Stimulated activated CD4-positive, alpha-beta T cell treated with anti-CD3 and anti-CD28 coated beads, Interleukin-15, amount 100 ng/mL, for 48 hours (primary cell): ENCODE measurements around the gene TRIM27.
A peak's percentile ranks its signal among the peaks of the same experiment; 100 is the strongest.
"Not testable (repeated sequence)": the region's sequence is repeated elsewhere in the genome, so short reads cannot be mapped to it uniquely, and the experiment has no call there.

Experiments
- DNase-seq, 2 donors: peaks; one replicate each; pipeline ENCODE4 v3.0.0-alpha.2; 2020; ENCODE audit warnings: low read depth in 2 of 2

TRIM27 gene

DNA sequence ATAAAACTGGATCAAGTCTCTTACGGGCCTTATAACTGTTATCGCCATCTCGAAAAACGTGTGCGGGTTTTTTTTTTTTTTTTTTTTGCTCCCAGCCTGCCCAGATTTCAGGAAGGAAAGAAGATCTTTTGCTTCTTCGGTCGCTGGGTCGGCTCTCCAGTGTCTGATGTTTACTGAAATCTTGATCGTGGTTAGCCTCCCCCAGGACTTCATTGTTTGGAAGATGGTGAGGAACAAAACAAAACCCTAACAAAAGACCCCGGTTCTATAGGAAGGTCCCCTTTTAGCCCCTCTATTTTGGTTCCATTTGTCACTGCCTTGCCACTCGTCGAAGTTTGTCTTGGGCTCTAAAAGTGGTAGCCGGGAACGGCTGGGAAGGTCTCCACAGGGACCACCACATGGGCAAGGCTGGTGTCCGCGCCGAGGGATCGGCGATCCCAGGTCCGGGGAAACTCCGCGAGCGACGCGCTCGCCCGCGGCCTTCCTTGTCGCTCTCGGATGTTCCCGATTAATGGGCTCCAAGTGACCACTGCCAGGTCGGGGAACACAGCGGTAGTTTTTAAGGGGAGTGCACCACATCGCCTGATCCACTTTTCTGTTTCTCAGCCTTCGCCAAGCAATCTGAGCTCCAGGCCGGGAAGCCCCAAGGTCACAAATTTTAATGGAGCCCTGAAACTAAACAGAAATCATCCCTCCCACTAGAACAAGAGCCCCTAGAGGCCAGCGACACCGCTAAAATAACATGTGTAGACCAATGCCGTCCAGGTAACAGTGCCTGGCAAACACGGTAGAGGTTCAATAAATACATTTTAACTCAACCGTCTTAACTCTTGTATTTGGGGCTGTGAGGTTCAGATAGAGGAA, 27.0 kb downstream of the TRIM27 start:
- peak; percentile 9 for DNase-seq

DNA sequence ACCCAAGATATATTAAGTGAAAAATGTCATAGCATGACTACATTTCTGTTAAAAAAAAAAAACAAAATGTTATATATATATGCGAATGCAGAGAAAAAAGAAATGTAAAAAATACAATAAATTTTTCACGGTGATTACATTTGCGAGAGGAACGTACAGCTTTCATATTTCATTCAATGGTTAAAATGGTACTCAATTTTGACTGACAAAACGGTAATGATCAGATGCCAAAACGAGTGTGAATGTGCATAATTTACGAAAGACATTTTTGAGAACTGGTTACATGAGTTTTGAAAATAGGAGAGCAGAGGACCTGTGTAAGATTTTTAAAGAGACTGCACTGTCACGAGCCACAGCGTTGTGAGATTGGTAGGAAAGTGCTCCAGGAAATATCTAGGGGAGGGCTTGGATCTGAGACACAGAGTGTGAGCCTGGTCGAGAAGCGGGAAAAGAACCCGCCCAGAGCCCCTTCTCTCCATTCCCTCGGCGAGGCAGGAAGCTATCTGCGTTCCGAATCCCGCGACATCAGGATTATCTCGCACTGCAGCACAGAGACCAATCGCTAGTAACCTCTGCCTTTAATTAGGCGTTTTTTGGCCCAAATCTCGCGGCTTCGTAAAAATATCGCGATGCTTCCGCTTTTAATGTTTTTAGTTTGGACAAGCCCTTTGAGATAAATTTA, 28.5 kb downstream of the TRIM27 start:
- peak; percentile 82 to 90 for DNase-seq

DNA sequence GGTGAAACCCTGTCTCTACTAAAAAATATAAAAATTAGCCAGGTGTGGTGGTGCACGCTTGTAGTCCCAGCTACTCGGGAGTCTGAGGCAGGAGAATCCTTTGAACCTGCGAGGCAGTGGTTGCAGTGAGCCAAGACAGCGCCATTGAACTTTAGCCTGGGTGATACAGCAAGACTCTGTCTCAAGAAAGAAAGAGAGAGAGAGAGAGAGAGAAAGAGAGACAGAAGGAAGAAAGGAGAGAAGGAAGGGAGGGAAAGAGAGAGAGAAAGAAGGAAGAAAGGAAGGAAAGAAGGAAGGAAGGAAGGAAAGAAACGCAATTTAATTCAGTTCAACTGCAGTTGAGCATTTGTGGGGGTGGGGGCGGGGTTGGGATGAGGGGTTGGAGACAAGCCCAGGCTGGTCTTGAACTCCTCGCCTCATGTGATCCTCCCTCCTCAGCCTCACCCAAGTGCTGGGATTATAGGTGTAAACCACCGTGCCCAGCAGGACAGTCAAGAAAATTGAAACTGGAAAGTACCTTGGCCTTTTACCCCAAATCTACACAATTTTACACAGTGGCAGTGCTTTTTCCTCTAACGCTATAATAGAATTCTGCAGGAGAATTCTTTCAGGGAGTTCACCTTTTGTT, 30.5 kb downstream of the TRIM27 start:
- DNase-seq, result no peak

DNA sequence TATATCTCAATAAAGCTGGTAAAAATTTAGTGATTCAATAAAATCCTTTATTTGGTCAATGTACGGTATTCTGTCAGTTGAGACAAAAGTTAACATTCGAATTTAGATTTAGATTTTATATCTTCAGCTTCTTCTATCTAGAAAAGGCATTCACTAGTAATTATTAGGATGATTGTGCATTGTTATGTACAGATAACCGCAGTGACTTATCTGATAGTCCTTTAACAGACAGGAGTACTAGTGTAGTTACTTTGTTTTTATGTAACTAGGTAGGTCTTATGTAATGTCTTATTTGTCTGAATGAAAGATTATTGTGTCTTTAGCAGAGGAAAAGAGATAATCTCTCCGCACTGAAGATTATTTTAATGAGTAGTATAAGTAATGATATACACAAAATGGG, 31.3 kb downstream of the TRIM27 start:
- DNase-seq, result no peak

DNA sequence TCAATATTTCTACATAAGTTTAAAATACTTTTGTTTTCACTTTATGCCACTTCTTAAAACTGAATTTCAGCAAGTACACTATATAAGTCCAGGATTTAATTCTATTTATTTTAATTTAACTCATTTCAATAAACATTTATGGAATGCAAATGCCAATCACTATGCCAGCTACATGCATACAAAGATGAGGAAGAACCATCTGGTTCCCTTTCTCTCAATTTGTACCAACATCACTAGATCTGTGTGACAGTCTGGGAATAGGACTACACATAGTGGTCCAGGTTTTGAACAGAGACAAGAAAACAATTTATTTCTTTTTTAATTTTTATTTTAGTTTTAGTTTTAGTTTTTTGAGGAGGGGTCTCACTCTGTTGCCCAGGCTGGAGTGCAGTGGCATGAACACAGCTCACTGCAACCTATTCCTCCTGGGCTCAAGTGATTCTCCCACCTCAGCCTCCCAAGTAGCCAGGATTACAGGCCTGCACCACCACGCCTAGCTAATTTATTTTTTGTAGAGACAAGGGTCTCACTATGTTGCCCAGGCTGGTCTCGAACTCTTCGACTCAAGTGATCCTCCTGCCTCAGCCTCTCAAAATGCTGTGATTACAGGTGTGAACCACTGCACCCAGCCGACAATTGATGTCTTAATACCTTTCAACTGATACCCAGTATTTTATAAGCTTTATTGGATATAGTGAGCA, 35.8 kb downstream of the TRIM27 start:
- no peak for DNase-seq

DNA sequence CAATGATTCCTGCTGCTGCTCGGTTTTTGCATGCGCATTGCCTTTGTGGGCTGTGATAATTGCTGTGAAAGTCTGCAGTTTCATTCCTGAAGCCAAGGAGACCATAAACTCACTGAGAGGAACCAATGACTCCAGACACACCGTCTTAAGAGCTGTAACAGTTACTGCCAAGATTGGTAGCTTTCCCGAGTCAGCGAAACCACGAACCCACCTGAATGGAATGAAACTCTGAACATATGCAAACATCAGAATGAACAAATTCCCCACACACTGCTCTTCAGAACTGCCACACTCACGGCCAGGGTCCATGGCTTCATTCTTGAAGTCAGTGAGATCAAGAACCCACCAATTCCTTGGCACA, 37.7 kb downstream of the TRIM27 start:
- DNase-seq, result no peak

DNA sequence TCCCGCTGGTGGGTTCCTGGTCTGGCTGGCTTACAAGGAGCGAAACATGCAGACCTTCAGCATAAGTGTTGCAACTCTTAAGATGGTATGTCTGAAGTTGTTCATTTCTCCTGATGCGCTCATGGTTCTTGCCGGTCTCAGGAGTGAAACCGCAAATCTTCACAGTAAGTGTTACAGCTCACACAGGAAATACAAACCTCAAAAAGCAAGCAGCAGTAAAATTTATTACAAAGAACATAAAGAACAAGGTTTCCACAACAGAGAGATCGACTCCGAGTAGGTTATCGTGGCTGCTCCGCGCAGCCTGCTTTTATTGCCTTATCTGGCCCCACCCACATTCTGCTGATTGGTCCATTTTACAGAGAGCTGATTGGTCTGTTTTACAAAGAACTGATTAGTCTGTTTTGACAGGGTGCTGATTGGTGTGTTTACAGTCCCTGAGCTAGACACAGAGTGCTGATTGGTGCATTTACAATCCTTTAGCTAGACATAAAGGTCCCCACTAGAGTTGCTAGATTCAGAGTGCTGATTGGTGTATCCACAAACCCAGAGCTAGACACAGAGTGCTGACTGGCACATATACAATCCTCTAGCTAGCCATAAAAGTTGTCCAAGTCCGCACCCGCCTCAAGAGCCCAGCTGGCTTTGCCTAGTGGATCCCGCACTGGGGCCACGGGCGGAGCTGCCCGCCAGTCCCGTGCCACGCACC, 39.2 kb downstream of the TRIM27 start:
- peak; percentile 62 to 70 for DNase-seq

DNA sequence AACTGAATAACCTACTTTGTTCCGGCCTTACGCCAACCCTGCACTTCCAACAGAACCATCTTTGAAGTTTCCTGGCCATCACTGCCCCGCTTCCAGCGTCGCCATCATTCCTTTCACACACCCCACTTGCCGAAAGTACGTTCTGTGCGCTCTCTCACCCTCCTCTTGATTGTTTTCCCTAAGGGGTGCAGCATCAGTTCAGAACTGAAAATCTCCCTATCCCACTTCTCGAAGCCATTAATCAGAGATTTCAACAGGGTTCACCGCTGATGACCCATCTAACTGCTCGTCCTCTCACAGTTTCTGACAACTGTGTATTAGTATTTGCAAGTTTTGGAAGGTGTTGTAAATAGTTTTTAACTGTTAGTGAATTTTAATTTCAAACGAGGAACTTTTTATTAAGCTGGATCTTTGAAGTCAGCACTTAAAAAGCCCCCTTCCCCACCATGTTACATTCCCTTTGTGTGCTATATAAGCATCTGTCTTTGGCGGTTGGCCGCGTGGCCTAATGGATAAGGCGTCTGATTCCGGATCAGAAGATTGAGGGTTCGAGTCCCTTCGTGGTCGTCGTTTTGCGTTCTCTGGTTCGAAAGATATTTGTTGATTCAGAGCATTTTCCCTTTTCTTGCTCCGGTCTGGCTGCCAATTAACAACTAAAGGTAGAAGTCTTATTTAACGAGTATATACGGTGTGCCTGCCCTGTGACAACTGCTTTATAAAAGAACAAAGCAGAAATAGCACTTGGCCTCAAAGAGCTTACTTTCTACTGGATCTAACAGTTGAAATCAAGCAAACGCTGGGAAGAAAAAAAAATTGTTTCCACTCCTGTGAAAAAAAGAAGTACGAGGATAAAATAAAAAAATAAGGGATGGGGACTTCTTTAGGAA, 42.6 kb downstream of the TRIM27 start:
- DNase-seq, result no peak

DNA sequence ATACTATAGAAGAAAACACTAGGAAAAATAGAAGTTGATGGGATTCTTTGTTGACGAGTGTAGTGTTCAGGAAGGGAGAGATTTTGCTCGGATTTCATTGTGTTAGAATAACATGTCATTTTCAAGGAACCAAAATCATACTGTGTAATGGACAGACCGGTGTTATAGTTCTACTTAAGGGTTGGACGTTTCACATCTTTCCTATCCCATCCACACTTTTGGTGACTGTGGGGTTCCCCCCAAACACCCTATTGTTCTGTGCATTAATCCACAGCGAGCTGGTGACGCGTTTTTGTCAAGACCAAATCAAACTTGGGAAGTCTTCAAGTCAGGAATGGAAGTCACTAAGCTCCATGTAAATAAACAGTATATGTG, 43.3 kb downstream of the TRIM27 start:
- DNase-seq, result no peak

DNA sequence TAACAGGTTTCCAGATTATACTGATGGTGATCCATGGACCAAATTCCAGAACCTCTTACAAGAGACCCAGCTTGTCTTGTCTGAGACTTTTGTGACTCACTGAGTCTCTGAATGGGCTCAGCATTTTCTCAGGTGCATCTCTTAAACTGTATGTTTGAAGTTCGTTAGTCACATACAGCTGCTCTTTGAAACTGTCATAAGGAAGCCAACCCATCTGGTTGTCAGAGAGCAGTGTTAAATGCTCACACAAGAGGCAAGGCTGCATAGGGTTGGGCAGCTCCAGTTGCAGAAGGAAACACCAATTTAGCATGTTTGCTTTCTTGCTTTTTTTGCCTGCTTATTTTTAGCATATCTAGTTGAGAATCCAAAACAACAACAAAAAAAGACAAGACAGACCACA, 47.1 kb downstream of the TRIM27 start:
- DNase-seq, result no peak

DNA sequence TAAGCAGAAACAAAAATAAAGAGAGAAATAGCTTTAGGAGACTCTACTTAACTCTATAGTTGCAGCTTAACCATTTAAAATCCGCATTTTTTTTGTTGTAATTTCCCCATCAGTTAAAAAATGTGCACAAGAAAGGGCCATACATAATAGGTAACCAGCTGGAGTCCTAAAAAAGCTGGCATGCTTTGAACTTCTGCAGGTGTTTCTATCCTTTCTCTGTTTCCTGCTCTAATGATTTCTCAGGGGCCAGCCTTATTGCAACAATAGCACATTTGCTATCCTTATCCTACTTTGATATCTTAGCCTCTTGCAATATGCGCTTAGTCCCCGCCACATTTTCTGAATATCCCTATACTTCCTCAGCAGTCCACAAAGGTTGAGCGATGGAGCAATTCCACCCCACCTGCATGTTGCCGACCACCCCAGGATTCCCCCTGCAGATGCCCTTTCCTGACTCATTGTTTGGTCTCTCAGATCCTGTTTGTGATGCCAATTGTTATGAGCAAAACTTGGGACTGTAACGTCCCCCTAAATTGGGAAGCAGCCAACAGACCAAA, 48.5 kb downstream of the TRIM27 start:
- no peak for DNase-seq

DNA sequence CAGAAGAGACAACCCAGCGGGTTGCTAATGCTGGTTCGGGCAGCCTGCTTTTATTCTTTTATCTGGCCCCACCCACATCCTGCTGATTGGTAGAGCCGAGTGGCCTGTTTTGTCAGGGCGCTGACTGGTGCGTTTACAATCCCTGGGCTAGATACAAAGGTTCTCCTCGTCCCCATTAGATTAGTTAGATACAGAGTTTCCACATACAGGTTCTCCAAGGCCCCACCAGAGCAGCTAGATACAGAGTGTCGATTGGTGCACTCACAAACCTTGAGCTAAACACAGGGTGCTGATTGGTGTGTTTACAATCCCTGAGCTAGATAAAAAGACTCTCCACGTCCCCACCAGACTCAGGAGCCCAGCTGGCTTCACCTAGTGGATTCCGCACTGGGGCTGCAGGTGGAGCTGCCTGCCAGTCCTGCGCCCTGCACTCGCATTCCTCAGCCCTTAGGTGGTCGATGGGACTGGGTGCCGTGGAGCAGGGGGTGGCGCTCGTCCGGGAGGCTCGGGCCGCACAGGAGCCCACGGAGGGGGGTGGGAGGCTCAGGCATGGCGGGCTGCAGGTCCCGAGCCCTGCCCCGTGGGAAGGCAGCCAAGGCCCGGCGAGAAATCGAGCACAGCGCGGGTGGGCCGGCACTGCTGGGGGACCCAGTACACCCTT, 51.5 kb downstream of the TRIM27 start:
- DNase-seq, result not testable (repeated sequence)

DNA sequence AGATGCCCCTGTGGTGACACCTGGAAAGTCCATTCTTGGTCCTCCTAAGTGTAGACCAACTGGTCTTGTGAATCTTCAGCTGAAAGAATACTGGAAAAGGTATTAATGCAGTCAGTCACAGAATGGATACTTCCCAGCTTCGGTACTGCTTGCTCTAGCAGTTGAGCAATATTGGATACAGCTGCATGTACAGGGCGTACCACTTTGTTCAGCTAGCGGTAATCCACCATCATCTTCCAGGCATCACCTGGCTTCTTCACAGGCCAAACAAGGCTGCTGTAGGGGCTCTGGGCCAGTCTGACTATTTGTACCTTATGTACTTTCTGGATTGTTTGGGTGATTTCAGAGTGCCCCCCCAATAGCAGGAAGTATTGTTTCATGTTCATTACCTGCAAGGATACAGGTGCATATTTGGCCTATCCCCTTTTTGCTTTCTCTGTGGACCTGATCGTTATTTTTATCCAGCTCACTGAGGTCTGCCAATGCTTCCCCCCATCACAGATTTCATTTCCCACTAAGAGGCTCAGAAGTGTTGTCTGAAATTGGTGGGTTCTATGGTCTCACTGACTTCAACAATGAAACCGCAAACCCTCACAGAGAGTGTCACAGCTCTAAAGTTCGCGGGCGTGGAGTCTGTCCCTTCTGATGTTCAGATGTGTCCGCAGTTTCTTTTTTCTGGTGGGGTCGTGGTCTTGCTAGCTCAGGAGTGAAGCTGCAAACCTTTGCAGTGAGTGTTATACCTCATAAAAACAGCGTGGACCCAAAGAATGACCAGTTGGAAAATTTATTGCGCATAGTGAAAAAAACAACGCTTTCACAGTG, 52.2 kb downstream of the TRIM27 start:
- DNase-seq, result no peak

DNA sequence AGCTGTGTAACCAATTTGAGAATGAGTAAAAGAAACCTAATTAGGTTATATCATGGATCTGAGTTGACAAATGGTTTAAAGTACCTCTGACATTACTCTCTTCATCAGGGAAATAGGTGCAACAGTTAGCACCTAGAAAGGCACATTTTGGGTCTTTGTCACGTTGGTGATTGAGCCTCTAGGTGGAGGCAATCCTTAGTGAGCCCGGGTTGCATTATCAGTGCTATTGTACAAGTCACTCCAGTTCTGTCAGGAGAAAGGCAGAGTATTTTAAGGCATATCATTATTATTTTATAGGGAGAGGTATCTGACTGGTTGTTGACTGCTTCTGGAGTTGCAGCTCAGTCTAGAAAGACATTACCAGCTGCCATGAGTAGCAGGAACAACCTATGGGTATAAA, 54.9 kb downstream of the TRIM27 start:
- DNase-seq, result no peak

DNA sequence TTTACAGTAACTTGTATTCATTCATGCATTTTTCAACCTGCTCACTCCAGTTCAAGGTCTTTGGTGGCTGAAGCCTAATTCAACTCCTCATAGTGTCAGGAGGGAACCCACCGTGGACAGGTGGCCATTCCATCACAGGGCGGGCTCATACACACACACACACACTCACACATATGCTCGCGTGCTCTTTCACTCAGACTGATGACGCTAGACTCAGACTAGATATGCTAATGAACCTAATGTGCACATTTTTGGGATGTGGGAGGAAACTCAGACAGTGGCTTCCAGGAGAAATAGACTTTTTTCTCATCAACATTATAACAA, 56.7 kb downstream of the TRIM27 start:
- no peak for DNase-seq

DNA sequence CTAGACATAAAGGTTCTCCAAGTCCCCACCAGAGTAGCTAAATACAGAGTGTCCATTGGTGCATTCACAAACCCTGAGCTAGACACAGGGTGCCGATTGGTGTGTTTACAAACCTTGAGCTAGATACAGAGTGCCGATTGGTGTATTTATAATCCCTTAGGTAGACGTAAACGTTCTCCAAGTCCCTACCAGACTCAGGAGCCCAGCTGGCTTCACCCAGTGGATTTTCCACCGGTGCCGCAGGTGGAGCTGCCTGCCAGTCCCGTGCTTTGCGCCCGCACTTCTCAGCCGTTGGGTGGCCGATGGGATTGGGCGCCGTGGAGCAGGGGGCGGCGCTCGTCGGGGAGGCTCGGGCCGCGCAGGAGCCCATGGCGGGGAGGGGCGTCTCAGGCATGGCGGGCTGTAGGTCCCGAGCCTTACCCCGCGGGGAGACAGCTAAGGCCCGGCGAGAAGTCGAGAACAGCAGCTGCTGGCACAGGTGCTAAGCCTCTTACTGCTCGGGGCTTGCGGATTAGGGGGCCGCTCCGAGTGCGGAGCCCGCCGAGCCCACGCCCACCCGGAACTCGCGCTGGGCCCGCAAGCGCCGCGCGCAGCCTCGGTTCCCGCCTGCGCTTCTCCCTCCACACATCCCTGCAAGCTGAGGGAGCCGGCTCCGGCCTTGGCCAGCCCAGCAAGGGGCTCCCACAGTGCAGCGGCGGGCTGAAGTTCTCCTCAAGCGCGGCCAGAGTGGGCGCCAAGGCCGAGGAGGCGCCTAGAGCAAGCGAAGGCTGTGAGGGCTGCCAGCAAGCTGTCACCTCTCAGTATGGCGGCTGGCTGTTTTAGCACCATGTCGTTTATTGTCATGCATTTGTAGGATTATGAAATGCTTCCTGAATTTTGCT, 57.3 kb downstream of the TRIM27 start:
- peak; percentile 67 for DNase-seq

DNA sequence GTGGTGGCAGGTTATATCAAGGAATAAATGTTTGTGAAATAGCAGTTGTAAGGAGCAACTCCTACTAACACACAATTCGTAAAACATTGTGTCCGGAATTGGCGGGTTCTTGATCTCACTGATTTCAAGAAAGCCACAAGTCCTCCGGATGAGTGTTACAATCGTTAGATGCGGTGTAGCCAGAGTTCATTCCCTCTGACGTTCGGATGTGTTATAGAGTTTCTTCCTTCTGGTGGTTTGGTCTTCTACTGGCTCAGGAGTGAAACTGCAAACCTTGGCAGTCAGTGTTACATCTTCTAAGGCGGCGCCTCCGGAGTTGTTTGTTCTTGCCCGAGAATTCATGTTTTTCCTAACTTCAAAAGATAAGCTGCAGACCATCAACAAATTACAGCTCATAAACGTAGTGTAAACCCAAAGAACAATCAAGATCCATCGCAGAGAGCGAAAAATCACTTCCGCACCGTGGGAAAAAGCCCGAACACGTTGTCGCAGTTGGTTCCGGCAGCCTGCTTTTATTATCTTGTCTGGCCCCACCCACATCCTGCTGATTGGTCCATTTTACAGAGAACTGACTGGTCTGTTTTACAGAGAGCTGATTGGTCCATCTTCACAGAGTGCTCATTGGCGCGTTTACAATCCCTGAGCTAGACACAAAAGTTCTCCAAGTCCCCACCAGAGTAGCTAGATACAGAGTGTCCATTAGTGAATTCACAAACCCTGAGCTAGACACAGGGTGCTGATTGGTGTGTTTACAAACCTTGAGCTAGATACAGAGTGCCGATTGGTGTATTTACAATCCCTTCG, 58.2 kb downstream of the TRIM27 start:
- peak; percentile 63 to 65 for DNase-seq
